A673 (cell line): Measurements from ENCODE around the gene KCNK6. TPM values are rescaled to one million over a fixed set of nuclear protein-coding genes. Genes with fewer than 3 reads are reported as not detected.

Experiments
- BruUV-seq: library from RNA; stranded (reverse); fragments of 400-500 nt; replicated peaks from 2 replicates; lab custom pipeline; 2021; lab: Mats Ljungman, UMichigan
- CTCF ChIA-PET: fragments of 300-600 bp; sonication (Branson Sonifier 250); formaldehyde crosslinking; loops from one replicate; lab custom pipeline; 2022; ENCODE audit warnings: antibody characterized with exemption; lab: Charles Lee
- POLR2A ChIA-PET: fragments of 300-600 bp; sonication (Branson Sonifier 250); formaldehyde crosslinking; loops from one replicate; lab custom pipeline; 2022; ENCODE audit warnings: antibody characterized with exemption; ENCODE audit not compliant: low non-redundant PET; lab: Charles Lee
- DNase-seq: peaks from one replicate; pipeline ENCODE4 v3.0.0-alpha.2; 2015; ENCODE audit warnings: low spot score
- H3K27ac ChIP-seq: fragments of 200-600 bp; sonication (generic); 2 replicates; pipeline ENCODE4 v1.5.1; 2016; ENCODE audit warnings: mixed run types, low read depth, mild to moderate bottlenecking, mixed read lengths, antibody characterized with exemption, low read length; ENCODE audit not compliant: poor library complexity, severe bottlenecking
- H3K27me3 ChIP-seq: fragments of 200-600 bp; sonication (generic); replicated peaks from 2 replicates; pipeline ENCODE4 v1.6.1; 2017; ENCODE audit warnings: mixed run types, low read depth, mild to moderate bottlenecking, mixed read lengths, antibody characterized with exemption, low read length; ENCODE audit not compliant: insufficient read depth, poor library complexity
- H3K36me3 ChIP-seq: fragments of 200-600 bp; sonication (generic); 2 replicates; pipeline ENCODE4 v1.6.1; 2016; ENCODE audit warnings: mixed run types, mild to moderate bottlenecking, mixed read lengths, antibody characterized with exemption, low read length; ENCODE audit not compliant: insufficient read depth, poor library complexity, severe bottlenecking
- H3K4me1 ChIP-seq: fragments of 200-600 bp; sonication (generic); 2 replicates; pipeline ENCODE4 v1.6.1; 2017; ENCODE audit warnings: mixed run types, mild to moderate bottlenecking, mixed read lengths, antibody characterized with exemption, low read length; ENCODE audit not compliant: insufficient read depth, poor library complexity, severe bottlenecking
- H3K4me3 ChIP-seq: fragments of 200-600 bp; sonication (generic); 2 replicates; pipeline ENCODE4 v1.5.1; 2016; ENCODE audit warnings: low read depth, mixed run types, mild to moderate bottlenecking, mixed read lengths, low read length; ENCODE audit not compliant: poor library complexity, severe bottlenecking
- H3K9me3 ChIP-seq: fragments of 200-600 bp; sonication (generic); 2 replicates; pipeline ENCODE4 v1.6.1; 2016; ENCODE audit warnings: mixed run types, low read depth, mild to moderate bottlenecking, mixed read lengths, antibody characterized with exemption, low read length; ENCODE audit not compliant: poor library complexity, severe bottlenecking
- CTCF ChIP-seq: fragments of 300-800, 200-600 bp; sonication (generic); conservative IDR thresholded peaks from 2 replicates; pipeline ENCODE4 v1.5.1; 2017; ENCODE audit warnings: low read depth, mild to moderate bottlenecking, antibody characterized with exemption, low read length, moderate library complexity, mixed read lengths
- EZH2 ChIP-seq: fragments of 200-600 bp; sonication (generic); IDR thresholded peaks from 2 replicates; pipeline ENCODE4 v1.6.1; 2017; ENCODE audit warnings: borderline replicate concordance, low read depth, mild to moderate bottlenecking, mixed read lengths, antibody characterized with exemption, low read length; ENCODE audit not compliant: poor library complexity, severe bottlenecking
- intact Hi-C: fragments of 100-400 bp; cut with micrococcal nuclease; formaldehyde crosslinking; loops from one replicate; pipeline ENCODE4 v1.10.0; 2022; ENCODE audit not compliant: unreplicated experiment
- total RNA-seq: library from RNA; stranded (reverse); gene quantifications from 2 replicates; pipeline ENCODE4 v1.2.3, GENCODE V29; 2021

Gene KCNK6
- total RNA-seq, 1 experiment from 2014 or later, result not detected

- Histone ChIP-seq H3K27me3 (peaks cover 37% of the 10 kb centered on the region), H3K4me3 (no peak overlapping the region), H3K36me3 (no peaks in the 10 kb centered on the region), H3K27ac (no peak overlapping the region), H3K4me1 (no peaks in the 10 kb centered on the region), H3K9me3 (no peaks in the 10 kb centered on the region)
- no peak for DNase-seq
- ChIA-PET CTCF (interaction anchor here (0.6 kb wide), 1 partner anchor 277 kb away, joined by 3 read pairs; no protein-coding TSS in a partner anchor), POLR2A (no interaction called here)
- TF ChIP-seq EZH2 (no peak), CTCF (no peak)
- BruUV-seq, result no TSS peak
- intact Hi-C loops, result no loop called here
These were observed 38.4 kb downstream of the KCNK6 start for GRCh38 chr19:38358071-38358470.

GRCh38 chr19:38359242-38360021, 39.8 kb downstream of the KCNK6 start:
- peaks cover 37% of the 10 kb centered on the region for H3K27me3 ChIP-seq
- ChIA-PET CTCF (interaction anchor here (0.6 kb wide), 1 partner anchor 459 kb away, joined by 4 read pairs; no protein-coding TSS in a partner anchor), POLR2A (no interaction called here)
- intact Hi-C loops, result no loop called here
- H3K4me3 ChIP-seq, result no peak overlapping the region
- no TSS peak for BruUV-seq
- H3K27ac ChIP-seq, result no peak overlapping the region
- no peaks in the 10 kb centered on the region for H3K36me3 ChIP-seq
- DNase-seq, result no peak
- H3K9me3 ChIP-seq, result no peaks in the 10 kb centered on the region
- H3K4me1 ChIP-seq, result no peaks in the 10 kb centered on the region
- no peak for TF ChIP-seq CTCF
- TF ChIP-seq EZH2, result no peak

GRCh38 chr19:38360351-38360750, 40.7 kb downstream of the KCNK6 start:
- H3K9me3 ChIP-seq, result no peaks in the 10 kb centered on the region
- ChIA-PET POLR2A (no interaction called here), CTCF (no interaction called here)
- H3K4me3 ChIP-seq, result no peak overlapping the region
- H3K27ac ChIP-seq, result no peak overlapping the region
- H3K36me3 ChIP-seq, result no peaks in the 10 kb centered on the region
- H3K4me1 ChIP-seq, result no peaks in the 10 kb centered on the region
- H3K27me3 ChIP-seq, result peaks cover 37% of the 10 kb centered on the region
- TF ChIP-seq CTCF (no peak), EZH2 (no peak)
- DNase-seq, result no peak
- no TSS peak for BruUV-seq
- intact Hi-C loops, result no loop called here
